Tibial artery (tissue), 4 donors: ENCODE results near the gene BCAN.

Experiments used
- DNase-seq, 2 donors: peaks; one replicate each; pipeline ENCODE4 v3.0.0-alpha.2; 2019
- H3K27ac ChIP-seq, 2 donors: fragments of 200-600 bp; sonication (generic) in 1 of 2; 1 replicate in 1 of 2; 2 replicates in 1 of 2; pipeline ENCODE4 v1.5.1; 2018 to 2019; ENCODE audit warnings: mild to moderate bottlenecking in 1 of 2
- H3K27me3 ChIP-seq, 2 donors: fragments of 200-600 bp; sonication (generic) in 1 of 2; one replicate each; pipeline versions ENCODE4 v1.5.1 to v1.6.0; 2016 to 2019
- H3K36me3 ChIP-seq, 3 donors: fragments of 200-600 bp; sonication (generic) in 2 of 3; one replicate each; pipeline ENCODE4 v1.5.1; 2016 to 2019; ENCODE audit warnings: mild to moderate bottlenecking in 2 of 3
- H3K4me1 ChIP-seq, 4 donors: fragments of 200-600 bp; sonication (generic) in 2 of 4; 1 replicate in 3 of 4; 2 replicates in 1 of 4; pipeline ENCODE4 v1.5.1; 2016 to 2019
- H3K4me3 ChIP-seq, 2 donors: fragments of 200-600 bp; sonication (generic) in 1 of 2; 1 replicate in 1 of 2; 2 replicates in 1 of 2; pipeline ENCODE4 v1.5.1; 2018 to 2019; ENCODE audit warnings: mild to moderate bottlenecking in 2 of 2
- H3K9me3 ChIP-seq, 3 donors: fragments of 200-600 bp; sonication (generic) in 1 of 3; one replicate each; pipeline ENCODE4 v1.5.1; 2016 to 2019
- intact Hi-C: fragments of 100-400 bp; cut with DNase I; formaldehyde crosslinking; loops from one replicate; pipeline ENCODE4 v1.15.0; 2023; ENCODE audit warnings: low total_unique reads
- TF ChIP-seq, protein P1 (sequence below), 2 experiments: fragments of 200-600 bp in 1 of 2; fragments of 450-650 bp in 1 of 2; IDR thresholded peaks; one replicate each; pipeline ENCODE4 v1.5.1; 2017 to 2019; ENCODE audit warnings: antibody characterized with exemption in 2 of 2, mild to moderate bottlenecking in 1 of 2, moderate library complexity in 1 of 2

BCAN gene

GRCh38 chr1:156691191-156691590 is 49.3 kb downstream of the BCAN start:
- Histone ChIP-seq H3K27me3 (peaks cover 3 to 59% of the 10 kb centered on the region in 2 donors), H3K36me3 (no peaks in the 10 kb centered on the region), H3K9me3 (no peaks in the 10 kb centered on the region), H3K27ac (no peak overlapping the region), H3K4me3 (no peak overlapping the region), H3K4me1 (peaks cover 0 to 43% (median 11%) of the 10 kb centered on the region in 4 donors)
- DNase-seq: no peak
- TF ChIP-seq, protein P1, sequence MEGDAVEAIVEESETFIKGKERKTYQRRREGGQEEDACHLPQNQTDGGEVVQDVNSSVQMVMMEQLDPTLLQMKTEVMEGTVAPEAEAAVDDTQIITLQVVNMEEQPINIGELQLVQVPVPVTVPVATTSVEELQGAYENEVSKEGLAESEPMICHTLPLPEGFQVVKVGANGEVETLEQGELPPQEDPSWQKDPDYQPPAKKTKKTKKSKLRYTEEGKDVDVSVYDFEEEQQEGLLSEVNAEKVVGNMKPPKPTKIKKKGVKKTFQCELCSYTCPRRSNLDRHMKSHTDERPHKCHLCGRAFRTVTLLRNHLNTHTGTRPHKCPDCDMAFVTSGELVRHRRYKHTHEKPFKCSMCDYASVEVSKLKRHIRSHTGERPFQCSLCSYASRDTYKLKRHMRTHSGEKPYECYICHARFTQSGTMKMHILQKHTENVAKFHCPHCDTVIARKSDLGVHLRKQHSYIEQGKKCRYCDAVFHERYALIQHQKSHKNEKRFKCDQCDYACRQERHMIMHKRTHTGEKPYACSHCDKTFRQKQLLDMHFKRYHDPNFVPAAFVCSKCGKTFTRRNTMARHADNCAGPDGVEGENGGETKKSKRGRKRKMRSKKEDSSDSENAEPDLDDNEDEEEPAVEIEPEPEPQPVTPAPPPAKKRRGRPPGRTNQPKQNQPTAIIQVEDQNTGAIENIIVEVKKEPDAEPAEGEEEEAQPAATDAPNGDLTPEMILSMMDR (IDR thresholded peaks at IDR 0.05): no peak
- intact Hi-C loops: no loop called here

GRCh38 chr1:156691665-156692440 is 49.9 kb downstream of the BCAN start:
- H3K27me3 ChIP-seq: peaks cover 3 to 56% of the 10 kb centered on the region in 2 donors
- H3K36me3 ChIP-seq: no peaks in the 10 kb centered on the region
- intact Hi-C loops: loop anchor here (2.0 kb wide), 1 partner anchor 33 kb away; no protein-coding TSS in a partner anchor
- TF ChIP-seq, protein P1 (IDR thresholded peaks at IDR 0.05): no peak
- peaks cover 0 to 43% (median 11%) of the 10 kb centered on the region in 4 donors for H3K4me1 ChIP-seq
- H3K27ac ChIP-seq: no peak overlapping the region
- H3K9me3 ChIP-seq: no peaks in the 10 kb centered on the region
- DNase-seq: no peak
- no peak overlapping the region for H3K4me3 ChIP-seq

GRCh38 chr1:156692441-156692924 is 50.6 kb downstream of the BCAN start:
- H3K9me3 ChIP-seq: no peaks in the 10 kb centered on the region
- no peak for DNase-seq
- peaks cover 3 to 63% of the 10 kb centered on the region in 2 donors for H3K27me3 ChIP-seq
- H3K4me1 ChIP-seq: peaks cover 0 to 46% (median 11%) of the 10 kb centered on the region in 4 donors
- intact Hi-C loops: loop anchor here (2.0 kb wide), 1 partner anchor 32 kb away; no protein-coding TSS in a partner anchor
- H3K36me3 ChIP-seq: no peaks in the 10 kb centered on the region
- TF ChIP-seq, protein P1 (IDR thresholded peaks at IDR 0.05): no peak
- H3K4me3 ChIP-seq: no peak overlapping the region
- H3K27ac ChIP-seq: no peak overlapping the region

GRCh38 chr1:156692925-156693847 is 51.3 kb downstream of the BCAN start:
- intact Hi-C loops: loop anchor here (2.0 kb wide), 1 partner anchor 32 kb away; no protein-coding TSS in a partner anchor
- Histone ChIP-seq H3K4me1 (peaks cover 0 to 48% (median 11%) of the 10 kb centered on the region in 4 donors), H3K9me3 (no peaks in the 10 kb centered on the region), H3K27me3 (peaks cover 3 to 66% of the 10 kb centered on the region in 2 donors), H3K36me3 (no peaks in the 10 kb centered on the region), H3K27ac (no peak overlapping the region), H3K4me3 (no peak overlapping the region)
- no peak for DNase-seq
- TF ChIP-seq, protein P1 (IDR thresholded peaks at IDR 0.05): no peak
